ENCODE results near the gene MS4A18.

Gene MS4A18

DNA sequence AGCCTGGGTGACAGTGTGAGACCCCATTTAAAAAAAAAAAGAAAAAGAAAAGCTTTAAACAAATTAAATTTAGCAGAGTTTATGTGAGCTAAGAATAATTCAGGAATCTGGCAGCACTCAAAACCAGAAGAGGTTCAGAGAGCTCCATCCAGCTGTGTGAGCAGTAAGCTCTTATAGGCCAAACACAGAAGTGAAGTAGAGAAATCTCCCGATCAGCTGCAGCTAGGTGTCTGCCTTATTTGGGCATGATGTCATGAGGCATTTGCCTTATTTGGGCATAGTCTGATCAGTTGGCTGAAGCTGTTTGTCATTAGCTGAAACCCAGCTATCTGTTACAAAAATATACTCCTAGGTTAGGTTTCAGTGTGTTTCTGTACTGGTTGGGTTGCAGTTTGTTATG lies 40.4 kb downstream of the MS4A18 start:
- TF ChIP-seq, protein P1, sequence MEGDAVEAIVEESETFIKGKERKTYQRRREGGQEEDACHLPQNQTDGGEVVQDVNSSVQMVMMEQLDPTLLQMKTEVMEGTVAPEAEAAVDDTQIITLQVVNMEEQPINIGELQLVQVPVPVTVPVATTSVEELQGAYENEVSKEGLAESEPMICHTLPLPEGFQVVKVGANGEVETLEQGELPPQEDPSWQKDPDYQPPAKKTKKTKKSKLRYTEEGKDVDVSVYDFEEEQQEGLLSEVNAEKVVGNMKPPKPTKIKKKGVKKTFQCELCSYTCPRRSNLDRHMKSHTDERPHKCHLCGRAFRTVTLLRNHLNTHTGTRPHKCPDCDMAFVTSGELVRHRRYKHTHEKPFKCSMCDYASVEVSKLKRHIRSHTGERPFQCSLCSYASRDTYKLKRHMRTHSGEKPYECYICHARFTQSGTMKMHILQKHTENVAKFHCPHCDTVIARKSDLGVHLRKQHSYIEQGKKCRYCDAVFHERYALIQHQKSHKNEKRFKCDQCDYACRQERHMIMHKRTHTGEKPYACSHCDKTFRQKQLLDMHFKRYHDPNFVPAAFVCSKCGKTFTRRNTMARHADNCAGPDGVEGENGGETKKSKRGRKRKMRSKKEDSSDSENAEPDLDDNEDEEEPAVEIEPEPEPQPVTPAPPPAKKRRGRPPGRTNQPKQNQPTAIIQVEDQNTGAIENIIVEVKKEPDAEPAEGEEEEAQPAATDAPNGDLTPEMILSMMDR (IDR thresholded peaks at IDR 0.05), result no peak

DNA sequence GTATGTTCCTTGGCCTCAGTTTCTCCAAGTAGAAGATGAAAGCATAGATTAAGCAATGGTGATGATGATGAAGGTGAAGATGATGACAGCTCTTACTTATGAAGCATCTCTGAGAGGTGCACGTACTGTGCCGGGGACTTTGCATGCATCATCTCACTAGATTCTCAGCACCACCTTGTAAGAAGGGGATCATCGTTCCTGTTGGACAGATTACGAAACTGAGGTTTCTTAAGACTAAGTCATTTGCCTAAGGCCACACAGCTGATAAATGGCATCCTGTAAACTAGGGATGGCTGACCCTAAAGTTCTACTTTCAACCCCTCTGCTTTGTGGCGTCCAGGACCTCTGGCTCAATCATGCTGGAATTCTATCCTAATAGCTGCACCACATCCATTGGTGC lies 40.8 kb downstream of the MS4A18 start:
- TF ChIP-seq, protein P1 (IDR thresholded peaks at IDR 0.05), result no peak

DNA sequence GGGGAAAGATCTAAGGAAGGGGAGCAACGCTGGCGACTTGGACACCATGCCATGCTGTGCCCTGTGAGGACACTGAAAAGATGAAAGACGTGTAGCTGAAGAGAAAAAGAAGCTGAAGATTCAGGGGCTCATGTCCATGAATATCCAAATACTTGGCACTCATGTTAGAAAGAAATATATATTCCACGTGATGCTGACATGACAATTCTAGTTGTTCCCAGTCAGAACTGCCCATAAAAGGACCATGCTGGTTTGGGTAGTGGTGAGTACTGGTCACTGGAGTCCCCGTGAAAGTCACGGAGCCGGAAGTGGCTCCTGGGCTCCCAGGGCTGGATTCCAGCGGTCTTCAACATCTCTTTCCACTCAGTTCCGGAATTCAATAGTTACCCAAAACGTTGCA lies 42.0 kb downstream of the MS4A18 start:
- TF ChIP-seq, protein P1 (IDR thresholded peaks at IDR 0.05), result no peak

DNA sequence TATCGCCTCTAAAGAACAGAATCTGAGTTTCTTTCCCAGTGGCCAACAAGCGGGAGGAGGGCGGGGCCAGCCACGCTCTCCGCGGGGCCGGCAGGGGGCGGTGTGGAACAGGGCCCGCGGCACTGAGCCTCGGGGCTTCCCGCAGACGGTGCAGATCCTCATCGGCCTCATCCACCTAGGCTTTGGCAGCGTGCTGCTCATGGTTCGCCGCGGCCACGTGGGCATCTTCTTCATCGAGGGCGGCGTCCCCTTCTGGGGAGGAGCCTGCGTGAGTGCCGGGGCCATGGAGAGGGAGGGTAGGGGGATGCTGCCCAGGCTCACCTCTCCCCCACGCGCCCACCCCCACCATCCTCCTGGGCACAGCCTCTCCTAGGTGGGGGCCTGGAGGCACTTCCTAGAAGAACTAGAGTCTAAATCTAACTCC lies 42.9 kb downstream of the MS4A18 start:
- TF ChIP-seq, protein P1 (IDR thresholded peaks at IDR 0.05), result no peak

DNA sequence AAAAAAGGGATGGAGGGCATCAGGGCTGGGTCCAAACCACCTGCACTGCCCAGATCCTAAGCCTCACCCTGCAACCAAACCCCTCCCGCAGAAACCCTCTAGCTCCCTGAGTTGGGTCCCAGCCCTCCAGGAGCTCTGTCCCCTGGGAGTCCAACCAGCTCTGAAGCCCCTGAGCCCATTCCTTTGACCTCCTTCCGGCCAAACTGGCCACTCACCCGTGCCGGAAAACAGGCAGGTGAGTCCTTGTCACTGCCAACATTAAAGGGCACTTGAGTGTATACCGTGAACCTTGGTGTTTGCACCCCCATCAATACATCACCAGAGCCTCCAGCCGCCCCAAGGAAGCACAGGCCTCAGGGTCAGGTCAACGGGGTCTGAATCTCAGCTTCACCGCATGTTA lies 43.7 kb downstream of the MS4A18 start:
- TF ChIP-seq, protein P1 (IDR thresholded peaks at IDR 0.05), result no peak

DNA sequence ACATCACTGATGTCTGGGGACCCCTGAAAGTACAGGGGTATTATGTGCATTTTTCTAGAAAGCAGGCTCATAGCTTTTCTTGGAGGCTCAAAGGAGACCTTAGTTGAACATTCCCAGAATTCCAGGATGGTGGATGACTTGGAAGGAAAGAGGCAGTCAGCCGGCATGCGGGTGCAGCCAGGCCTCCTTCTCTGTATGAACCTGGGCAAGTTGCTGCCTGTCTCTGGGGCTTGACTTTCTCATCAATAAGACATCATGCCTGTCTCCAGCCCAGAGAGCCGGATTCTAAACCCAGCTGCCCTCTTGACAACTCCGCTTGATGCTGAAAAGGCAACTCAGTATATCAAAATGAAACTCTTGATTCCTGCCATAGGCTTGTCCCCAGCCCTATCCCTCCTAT lies 44.8 kb downstream of the MS4A18 start:
- TF ChIP-seq, protein P1 (IDR thresholded peaks at IDR 0.05), result no peak

DNA sequence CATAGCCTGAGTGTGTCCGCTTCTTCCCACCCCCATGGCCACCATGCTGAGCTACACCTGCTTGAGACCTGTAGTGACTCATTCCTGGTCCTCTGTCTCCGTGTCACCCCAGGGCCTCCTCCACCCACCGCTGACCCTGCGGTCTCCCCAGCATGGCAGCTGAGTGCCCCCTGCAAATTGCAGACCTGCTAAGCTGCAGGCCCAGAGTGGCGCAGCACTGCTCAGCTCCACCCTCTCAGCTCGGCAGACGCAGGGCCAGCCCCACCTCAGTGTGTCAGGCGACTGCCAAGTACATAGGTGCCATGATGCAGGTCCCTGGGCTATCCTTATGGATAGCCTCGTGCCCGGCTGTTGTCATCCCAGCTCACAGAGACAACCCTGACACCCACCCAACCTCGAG lies 45.3 kb downstream of the MS4A18 start:
- TF ChIP-seq, protein P1 (IDR thresholded peaks at IDR 0.05), result no peak

DNA sequence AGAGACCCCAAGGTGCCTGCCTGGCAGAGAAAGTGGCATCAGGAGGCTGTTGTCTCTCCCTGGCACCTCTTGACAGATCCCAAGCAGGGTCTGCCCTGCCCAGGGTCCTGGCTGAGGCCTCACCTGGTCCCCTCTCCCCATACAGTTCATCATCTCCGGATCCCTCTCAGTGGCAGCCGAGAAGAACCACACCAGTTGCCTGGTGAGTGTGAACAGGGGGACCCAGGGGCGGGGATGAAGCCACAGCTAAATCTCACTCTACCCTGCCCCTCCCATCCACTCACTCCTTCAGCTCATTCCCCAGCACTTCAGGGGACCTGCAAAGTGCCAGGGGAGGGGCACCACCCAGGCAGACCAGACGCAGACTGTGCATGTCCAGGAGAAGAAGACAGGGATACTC lies 46.6 kb downstream of the MS4A18 start:
- TF ChIP-seq, protein P1 (IDR thresholded peaks at IDR 0.05), result no peak
